HCT116 (cell line): ENCODE results near the gene SEC24B.

ENCODE experiments used
- CEBPB ChIP-seq: IDR thresholded peaks from 2 replicates; pipeline ENCODE4 v1.6.1; 2012; ENCODE audit warnings: low read depth
- CTCF ChIP-seq, 3 experiments: fragments of 200-600 bp in 1 of 3; sonication (generic) in 1 of 3; IDR thresholded peaks in 2 of 3; conservative IDR thresholded peaks in 1 of 3; 2 replicates each; pipeline ENCODE4 v1.5.1; 2012 to 2017; ENCODE audit warnings: low read depth in 2 of 3, low read length in 2 of 3, antibody characterized with exemption in 1 of 3, borderline replicate concordance in 1 of 3, control low read depth in 1 of 3, mild to moderate bottlenecking in 1 of 3, mixed read lengths in 1 of 3, mixed run types in 1 of 3, moderate library complexity in 1 of 3; ENCODE audit not compliant: insufficient read depth in 1 of 3
- EGR1 ChIP-seq: IDR thresholded peaks from 2 replicates; pipeline ENCODE4 v1.6.1; 2012; ENCODE audit warnings: low read depth
- EZH2 ChIP-seq: fragments of 200-600 bp; sonication (generic); IDR thresholded peaks from 2 replicates; pipeline ENCODE4 v1.6.1; 2017; ENCODE audit warnings: antibody characterized with exemption, mixed run types
- EZH2phosphoT487 ChIP-seq: fragments of 200-600 bp; IDR thresholded peaks from 2 replicates; pipeline ENCODE4 v1.6.1; 2018; ENCODE audit warnings: antibody characterized with exemption, borderline replicate concordance
- JUND ChIP-seq: IDR thresholded peaks from 2 replicates; pipeline ENCODE4 v1.6.1; 2012
- MAX ChIP-seq: IDR thresholded peaks from 2 replicates; pipeline ENCODE4 v1.6.1; 2012
- POLR2A ChIP-seq: IDR thresholded peaks from 2 replicates; pipeline ENCODE4 v1.7.0; 2011; ENCODE audit warnings: borderline replicate concordance; ENCODE audit not compliant: insufficient read depth, insufficient read length; ENCODE audit errors: extremely low read depth
- POLR2AphosphoS5 ChIP-seq: IDR thresholded peaks from 2 replicates; pipeline ENCODE4 v1.6.1; 2011; ENCODE audit warnings: mild to moderate bottlenecking, low read depth, low read length, moderate library complexity
- RAD21 ChIP-seq: IDR thresholded peaks from 2 replicates; pipeline ENCODE4 v1.6.1; 2012; ENCODE audit warnings: low read depth, mild to moderate bottlenecking
- SIN3A ChIP-seq: IDR thresholded peaks from 2 replicates; pipeline ENCODE4 v1.6.1; 2012; ENCODE audit warnings: low read depth
- YY1 ChIP-seq: IDR thresholded peaks from 2 replicates; pipeline ENCODE4 v1.6.1; 2011; ENCODE audit warnings: low read length, low read depth, moderate library complexity, mild to moderate bottlenecking; ENCODE audit not compliant: insufficient replicate concordance; ENCODE audit errors: extremely low read depth
- TF ChIP-seq, protein P1 (sequence below): IDR thresholded peaks from 2 replicates; pipeline ENCODE4 v1.6.1; 2011; ENCODE audit warnings: mild to moderate bottlenecking, low read length, moderate library complexity; ENCODE audit not compliant: insufficient replicate concordance; ENCODE audit errors: extremely low read depth
- TF ChIP-seq, protein P2 (sequence below): IDR thresholded peaks from 2 replicates; pipeline ENCODE4 v1.6.1; 2012; ENCODE audit warnings: low read depth

DNA sequence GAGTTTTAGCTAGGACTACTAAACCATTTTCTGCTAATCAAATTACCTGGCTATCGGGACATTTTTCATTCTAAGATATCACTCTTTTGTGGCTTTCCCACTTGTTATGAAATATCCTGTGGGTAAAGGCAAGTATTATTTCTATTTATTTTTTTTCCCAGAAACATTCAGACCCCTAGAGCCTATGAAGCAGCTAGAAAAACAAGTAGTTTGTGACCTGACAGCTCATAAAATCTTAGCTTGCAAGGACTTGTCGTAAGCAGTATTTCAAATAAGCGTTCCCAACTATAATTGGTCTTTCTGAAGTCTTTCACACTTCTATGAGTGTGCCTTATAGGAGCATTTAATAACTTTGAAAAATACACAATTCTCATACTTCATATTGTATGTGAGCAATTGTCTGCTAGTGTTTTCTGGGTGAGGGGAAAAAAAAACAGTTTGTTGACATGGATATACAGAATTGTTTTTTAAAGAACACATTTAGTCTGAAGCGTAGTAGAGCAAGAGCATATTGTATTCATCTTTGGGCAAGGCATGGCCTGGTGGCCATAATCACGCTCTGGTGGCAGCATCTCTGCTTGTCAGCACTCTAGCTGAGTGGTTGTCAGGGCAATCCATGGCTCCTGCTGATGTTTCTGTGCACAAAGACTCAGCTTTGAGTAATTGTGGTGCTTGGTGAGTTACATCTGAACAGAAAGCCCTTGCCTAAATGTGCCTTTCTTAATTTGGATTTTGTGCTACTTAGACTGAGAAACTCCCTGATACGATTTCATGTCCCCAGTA lies 129.0 kb downstream of the SEC24B start:
- TF ChIP-seq RAD21 (no peak), MAX (no peak), CTCF (IDR thresholded peaks at IDR 0.05 in 2 of 3, conservative IDR thresholded peaks at IDR 0.05 in 1 of 3; ENCODE audit: borderline replicate concordance in 1 of 3, insufficient read depth in 1 of 3, low read depth in 2 of 3, low read length in 2 of 3) (no peak), POLR2AphosphoS5 (no peak), JUND (no peak), YY1 (no peak), POLR2A (no peak), EZH2phosphoT487 (no peak), SIN3A (no peak), EZH2 (no peak), CEBPB (no peak), EGR1 (no peak)
- TF ChIP-seq, protein P1, sequence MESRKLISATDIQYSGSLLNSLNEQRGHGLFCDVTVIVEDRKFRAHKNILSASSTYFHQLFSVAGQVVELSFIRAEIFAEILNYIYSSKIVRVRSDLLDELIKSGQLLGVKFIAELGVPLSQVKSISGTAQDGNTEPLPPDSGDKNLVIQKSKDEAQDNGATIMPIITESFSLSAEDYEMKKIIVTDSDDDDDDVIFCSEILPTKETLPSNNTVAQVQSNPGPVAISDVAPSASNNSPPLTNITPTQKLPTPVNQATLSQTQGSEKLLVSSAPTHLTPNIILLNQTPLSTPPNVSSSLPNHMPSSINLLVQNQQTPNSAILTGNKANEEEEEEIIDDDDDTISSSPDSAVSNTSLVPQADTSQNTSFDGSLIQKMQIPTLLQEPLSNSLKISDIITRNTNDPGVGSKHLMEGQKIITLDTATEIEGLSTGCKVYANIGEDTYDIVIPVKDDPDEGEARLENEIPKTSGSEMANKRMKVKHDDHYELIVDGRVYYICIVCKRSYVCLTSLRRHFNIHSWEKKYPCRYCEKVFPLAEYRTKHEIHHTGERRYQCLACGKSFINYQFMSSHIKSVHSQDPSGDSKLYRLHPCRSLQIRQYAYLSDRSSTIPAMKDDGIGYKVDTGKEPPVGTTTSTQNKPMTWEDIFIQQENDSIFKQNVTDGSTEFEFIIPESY: no peak
- TF ChIP-seq, protein P2, sequence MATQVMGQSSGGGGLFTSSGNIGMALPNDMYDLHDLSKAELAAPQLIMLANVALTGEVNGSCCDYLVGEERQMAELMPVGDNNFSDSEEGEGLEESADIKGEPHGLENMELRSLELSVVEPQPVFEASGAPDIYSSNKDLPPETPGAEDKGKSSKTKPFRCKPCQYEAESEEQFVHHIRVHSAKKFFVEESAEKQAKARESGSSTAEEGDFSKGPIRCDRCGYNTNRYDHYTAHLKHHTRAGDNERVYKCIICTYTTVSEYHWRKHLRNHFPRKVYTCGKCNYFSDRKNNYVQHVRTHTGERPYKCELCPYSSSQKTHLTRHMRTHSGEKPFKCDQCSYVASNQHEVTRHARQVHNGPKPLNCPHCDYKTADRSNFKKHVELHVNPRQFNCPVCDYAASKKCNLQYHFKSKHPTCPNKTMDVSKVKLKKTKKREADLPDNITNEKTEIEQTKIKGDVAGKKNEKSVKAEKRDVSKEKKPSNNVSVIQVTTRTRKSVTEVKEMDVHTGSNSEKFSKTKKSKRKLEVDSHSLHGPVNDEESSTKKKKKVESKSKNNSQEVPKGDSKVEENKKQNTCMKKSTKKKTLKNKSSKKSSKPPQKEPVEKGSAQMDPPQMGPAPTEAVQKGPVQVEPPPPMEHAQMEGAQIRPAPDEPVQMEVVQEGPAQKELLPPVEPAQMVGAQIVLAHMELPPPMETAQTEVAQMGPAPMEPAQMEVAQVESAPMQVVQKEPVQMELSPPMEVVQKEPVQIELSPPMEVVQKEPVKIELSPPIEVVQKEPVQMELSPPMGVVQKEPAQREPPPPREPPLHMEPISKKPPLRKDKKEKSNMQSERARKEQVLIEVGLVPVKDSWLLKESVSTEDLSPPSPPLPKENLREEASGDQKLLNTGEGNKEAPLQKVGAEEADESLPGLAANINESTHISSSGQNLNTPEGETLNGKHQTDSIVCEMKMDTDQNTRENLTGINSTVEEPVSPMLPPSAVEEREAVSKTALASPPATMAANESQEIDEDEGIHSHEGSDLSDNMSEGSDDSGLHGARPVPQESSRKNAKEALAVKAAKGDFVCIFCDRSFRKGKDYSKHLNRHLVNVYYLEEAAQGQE: no peak
